ENCODE data around the gene MOV10.

The MOV10 gene

DNA sequence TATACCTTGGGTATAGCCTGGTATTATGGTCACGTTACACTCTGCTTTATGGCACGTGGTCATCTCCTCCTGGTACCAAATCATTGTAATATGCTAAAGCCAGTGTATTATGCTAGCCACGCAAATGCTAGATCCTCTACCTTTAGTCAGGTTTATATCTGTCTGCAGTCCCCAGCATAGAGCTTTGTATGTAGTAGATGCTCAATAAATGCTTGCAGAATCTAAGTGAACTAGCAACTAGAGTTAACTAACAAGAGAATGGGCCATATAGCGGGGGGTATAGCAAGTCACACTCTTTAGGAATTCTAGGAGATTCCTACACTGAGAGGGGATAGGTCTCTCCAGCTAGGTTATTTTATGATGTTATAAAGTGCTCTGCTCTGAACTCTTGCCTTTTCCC, 3.0 kb downstream of the MOV10 start:
- no peaks in the 10 kb centered on the region for H3K27me3 ChIP-seq (ENCODE audit: insufficient read depth, poor library complexity, severe bottlenecking)
- H3K4me3 ChIP-seq (replicated peaks; ENCODE audit: insufficient read depth, low read length): no peak overlapping the region
- DNase-seq (ENCODE audit: low read depth in 1 of 2, low spot score in 1 of 2): no peak
- no peak for TF ChIP-seq POLR2AphosphoS5 (IDR thresholded peaks at IDR 0.05; ENCODE audit: low read depth)
- TF ChIP-seq, protein P1, sequence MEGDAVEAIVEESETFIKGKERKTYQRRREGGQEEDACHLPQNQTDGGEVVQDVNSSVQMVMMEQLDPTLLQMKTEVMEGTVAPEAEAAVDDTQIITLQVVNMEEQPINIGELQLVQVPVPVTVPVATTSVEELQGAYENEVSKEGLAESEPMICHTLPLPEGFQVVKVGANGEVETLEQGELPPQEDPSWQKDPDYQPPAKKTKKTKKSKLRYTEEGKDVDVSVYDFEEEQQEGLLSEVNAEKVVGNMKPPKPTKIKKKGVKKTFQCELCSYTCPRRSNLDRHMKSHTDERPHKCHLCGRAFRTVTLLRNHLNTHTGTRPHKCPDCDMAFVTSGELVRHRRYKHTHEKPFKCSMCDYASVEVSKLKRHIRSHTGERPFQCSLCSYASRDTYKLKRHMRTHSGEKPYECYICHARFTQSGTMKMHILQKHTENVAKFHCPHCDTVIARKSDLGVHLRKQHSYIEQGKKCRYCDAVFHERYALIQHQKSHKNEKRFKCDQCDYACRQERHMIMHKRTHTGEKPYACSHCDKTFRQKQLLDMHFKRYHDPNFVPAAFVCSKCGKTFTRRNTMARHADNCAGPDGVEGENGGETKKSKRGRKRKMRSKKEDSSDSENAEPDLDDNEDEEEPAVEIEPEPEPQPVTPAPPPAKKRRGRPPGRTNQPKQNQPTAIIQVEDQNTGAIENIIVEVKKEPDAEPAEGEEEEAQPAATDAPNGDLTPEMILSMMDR (IDR thresholded peaks at IDR 0.05; ENCODE audit: insufficient read depth, low read length): no peak
- TF ChIP-seq, protein P2, sequence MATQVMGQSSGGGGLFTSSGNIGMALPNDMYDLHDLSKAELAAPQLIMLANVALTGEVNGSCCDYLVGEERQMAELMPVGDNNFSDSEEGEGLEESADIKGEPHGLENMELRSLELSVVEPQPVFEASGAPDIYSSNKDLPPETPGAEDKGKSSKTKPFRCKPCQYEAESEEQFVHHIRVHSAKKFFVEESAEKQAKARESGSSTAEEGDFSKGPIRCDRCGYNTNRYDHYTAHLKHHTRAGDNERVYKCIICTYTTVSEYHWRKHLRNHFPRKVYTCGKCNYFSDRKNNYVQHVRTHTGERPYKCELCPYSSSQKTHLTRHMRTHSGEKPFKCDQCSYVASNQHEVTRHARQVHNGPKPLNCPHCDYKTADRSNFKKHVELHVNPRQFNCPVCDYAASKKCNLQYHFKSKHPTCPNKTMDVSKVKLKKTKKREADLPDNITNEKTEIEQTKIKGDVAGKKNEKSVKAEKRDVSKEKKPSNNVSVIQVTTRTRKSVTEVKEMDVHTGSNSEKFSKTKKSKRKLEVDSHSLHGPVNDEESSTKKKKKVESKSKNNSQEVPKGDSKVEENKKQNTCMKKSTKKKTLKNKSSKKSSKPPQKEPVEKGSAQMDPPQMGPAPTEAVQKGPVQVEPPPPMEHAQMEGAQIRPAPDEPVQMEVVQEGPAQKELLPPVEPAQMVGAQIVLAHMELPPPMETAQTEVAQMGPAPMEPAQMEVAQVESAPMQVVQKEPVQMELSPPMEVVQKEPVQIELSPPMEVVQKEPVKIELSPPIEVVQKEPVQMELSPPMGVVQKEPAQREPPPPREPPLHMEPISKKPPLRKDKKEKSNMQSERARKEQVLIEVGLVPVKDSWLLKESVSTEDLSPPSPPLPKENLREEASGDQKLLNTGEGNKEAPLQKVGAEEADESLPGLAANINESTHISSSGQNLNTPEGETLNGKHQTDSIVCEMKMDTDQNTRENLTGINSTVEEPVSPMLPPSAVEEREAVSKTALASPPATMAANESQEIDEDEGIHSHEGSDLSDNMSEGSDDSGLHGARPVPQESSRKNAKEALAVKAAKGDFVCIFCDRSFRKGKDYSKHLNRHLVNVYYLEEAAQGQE (IDR thresholded peaks at IDR 0.05; ENCODE audit: insufficient replicate concordance, low read depth): no peak
- no peak for TF ChIP-seq GABPA (IDR thresholded peaks at IDR 0.05; ENCODE audit: low read depth)
- TF ChIP-seq SPI1 (IDR thresholded peaks at IDR 0.05; ENCODE audit: borderline replicate concordance, low read depth): no peak
- H3K27ac ChIP-seq (replicated peaks): no peak overlapping the region

DNA sequence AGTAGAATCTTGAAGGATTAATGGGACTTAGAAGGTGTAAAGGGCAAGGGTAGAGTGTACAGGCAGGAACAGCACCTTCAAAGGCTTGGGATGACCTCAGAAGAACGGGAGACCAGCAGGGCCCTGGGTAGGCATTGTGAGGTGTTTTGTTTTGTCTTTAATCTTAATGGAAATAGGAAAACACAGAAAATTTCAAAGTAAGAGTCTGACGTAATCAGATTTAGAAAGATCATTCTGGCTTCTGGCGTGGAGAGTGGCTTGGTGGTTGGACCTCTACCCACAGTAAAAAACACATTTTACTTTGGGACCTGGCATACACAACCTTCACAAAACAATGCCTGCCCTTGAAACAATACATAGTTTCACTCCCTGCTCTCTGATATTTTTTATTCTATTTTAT, 4.1 kb downstream of the MOV10 start:
- no peak overlapping the region for H3K4me3 ChIP-seq (replicated peaks; ENCODE audit: insufficient read depth, low read length)
- H3K27ac ChIP-seq (replicated peaks): no peak overlapping the region
- no peaks in the 10 kb centered on the region for H3K27me3 ChIP-seq (ENCODE audit: insufficient read depth, poor library complexity, severe bottlenecking)
- TF ChIP-seq GABPA (IDR thresholded peaks at IDR 0.05; ENCODE audit: low read depth) (no peak), SPI1 (IDR thresholded peaks at IDR 0.05; ENCODE audit: borderline replicate concordance, low read depth) (no peak), POLR2AphosphoS5 (IDR thresholded peaks at IDR 0.05; ENCODE audit: low read depth) (no peak)
- TF ChIP-seq, protein P1 (IDR thresholded peaks at IDR 0.05; ENCODE audit: insufficient read depth, low read length): no peak
- TF ChIP-seq, protein P2 (IDR thresholded peaks at IDR 0.05; ENCODE audit: insufficient replicate concordance, low read depth): no peak
- no peak for DNase-seq (ENCODE audit: low read depth in 1 of 2, low spot score in 1 of 2)

DNA sequence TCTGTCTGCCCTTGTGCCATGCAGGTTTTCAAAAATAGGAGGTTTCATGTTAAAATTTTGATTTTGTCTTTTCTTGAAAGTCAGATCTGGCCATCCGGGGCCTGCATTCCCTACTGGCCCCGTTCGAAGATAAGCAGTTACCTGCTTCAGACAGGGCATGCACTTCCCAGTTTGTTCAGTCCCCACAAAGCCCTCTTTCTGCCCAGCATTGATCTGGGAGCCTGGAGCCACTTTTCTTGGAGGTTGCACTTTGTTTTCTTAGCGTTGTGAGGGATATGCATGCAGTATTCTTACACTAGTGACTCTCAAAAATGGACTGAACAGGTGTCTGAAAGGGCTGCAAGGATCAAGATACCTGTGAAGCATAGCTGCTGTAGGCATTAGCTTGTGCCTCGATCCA, 11.5 kb downstream of the MOV10 start:
- no peak overlapping the region for H3K4me3 ChIP-seq (replicated peaks; ENCODE audit: insufficient read depth, low read length)
- H3K27me3 ChIP-seq (ENCODE audit: insufficient read depth, poor library complexity, severe bottlenecking): no peaks in the 10 kb centered on the region
- no peak for DNase-seq (ENCODE audit: low read depth in 1 of 2, low spot score in 1 of 2)
- TF ChIP-seq SPI1 (IDR thresholded peaks at IDR 0.05; ENCODE audit: borderline replicate concordance, low read depth) (no peak), POLR2AphosphoS5 (IDR thresholded peaks at IDR 0.05; ENCODE audit: low read depth) (no peak), GABPA (IDR thresholded peaks at IDR 0.05; ENCODE audit: low read depth) (no peak)
- TF ChIP-seq, protein P1 (IDR thresholded peaks at IDR 0.05; ENCODE audit: insufficient read depth, low read length): no peak
- TF ChIP-seq, protein P2 (IDR thresholded peaks at IDR 0.05; ENCODE audit: insufficient replicate concordance, low read depth): no peak
- H3K27ac ChIP-seq (replicated peaks): no peak overlapping the region

Measured in HL-60 (cell line).